Liver (tissue), 9 donors: Measurements from ENCODE around the gene PHIP. TPM values are rescaled to one million over a fixed set of nuclear protein-coding genes. Genes with fewer than 3 reads are reported as not detected.
"Not testable (repeated sequence)": the region's sequence is repeated elsewhere in the genome, so short reads cannot be mapped to it uniquely, and the experiment has no call there.

Source experiments
- DNase-seq: peaks from one replicate; pipeline ENCODE4 v3.0.0-alpha.2; 2017; ENCODE audit warnings: low spot score
- H3K27ac ChIP-seq, 2 donors: one replicate each; pipeline ENCODE4 v1.7.0; 2013; ENCODE audit warnings: inconsistent platforms in 2 of 2, low read length in 2 of 2, control low read depth in 1 of 2, low read depth in 1 of 2, mild to moderate bottlenecking in 1 of 2
- H3K27me3 ChIP-seq, 4 donors: one replicate each; pipeline versions ENCODE4 v1.6.1 to v1.7.0; 2013; ENCODE audit warnings: low read length in 3 of 4, inconsistent platforms in 1 of 4, mild to moderate bottlenecking in 1 of 4, moderate library complexity in 1 of 4; ENCODE audit not compliant: control insufficient read depth in 4 of 4, insufficient read depth in 4 of 4
- H3K36me3 ChIP-seq, 4 donors: one replicate each; pipeline versions ENCODE4 v1.6.1 to v1.7.0; 2013; ENCODE audit warnings: low read length in 3 of 4, mild to moderate bottlenecking in 3 of 4, low read depth in 1 of 4, moderate library complexity in 1 of 4; ENCODE audit not compliant: control insufficient read depth in 4 of 4, insufficient read depth in 3 of 4
- H3K4me1 ChIP-seq, 4 donors: one replicate each; pipeline versions ENCODE4 v1.6.1 to v1.7.0; 2013; ENCODE audit warnings: low read length in 3 of 4, mild to moderate bottlenecking in 3 of 4, moderate library complexity in 1 of 4; ENCODE audit not compliant: control insufficient read depth in 4 of 4, insufficient read depth in 4 of 4
- H3K4me3 ChIP-seq, 3 donors: one replicate each; pipeline versions ENCODE4 v1.6.1 to v1.7.0; 2013; ENCODE audit warnings: low read length in 3 of 3, control low read depth in 1 of 3, low read depth in 1 of 3, mild to moderate bottlenecking in 1 of 3
- H3K9ac ChIP-seq, 2 donors: one replicate each; pipeline ENCODE4 v1.7.0; 2013; ENCODE audit warnings: low read length in 2 of 2, mild to moderate bottlenecking in 2 of 2, moderate library complexity in 2 of 2, control low read depth in 1 of 2, low read depth in 1 of 2
- H3K9me3 ChIP-seq, 4 donors: one replicate each; pipeline versions ENCODE4 v1.6.1 to v1.7.0; 2013; ENCODE audit warnings: low read length in 3 of 4; ENCODE audit not compliant: control insufficient read depth in 4 of 4
- CTCF ChIP-seq: fragments of 150-350 bp; IDR thresholded peaks from 2 replicates; pipeline ENCODE4 v1.5.1; 2017; ENCODE audit warnings: improper control_type of control experiment, low read depth, low read length; ENCODE audit not compliant: missing input control
- FOXA1 ChIP-seq: IDR thresholded peaks from 2 replicates; pipeline ENCODE4 v1.6.1; 2016; ENCODE audit warnings: antibody characterized with exemption
- GABPA ChIP-seq, 2 donors: IDR thresholded peaks in 1 of 2; conservative IDR thresholded peaks in 1 of 2; 2 replicates each; pipeline ENCODE4 v1.6.1; 2016; ENCODE audit warnings: antibody characterized with exemption in 2 of 2, mild to moderate bottlenecking in 1 of 2, moderate library complexity in 1 of 2
- HNF4A ChIP-seq, 2 donors: conservative IDR thresholded peaks; 2 replicates each; pipeline ENCODE4 v1.6.1; 2016; ENCODE audit warnings: antibody characterized with exemption in 2 of 2, mild to moderate bottlenecking in 2 of 2
- HNF4G ChIP-seq: IDR thresholded peaks from 2 replicates; pipeline ENCODE4 v1.6.1; 2016; ENCODE audit warnings: antibody characterized with exemption
- JUND ChIP-seq, 2 donors: IDR thresholded peaks; 2 replicates each; pipeline ENCODE4 v1.6.1; 2016; ENCODE audit warnings: antibody characterized with exemption in 2 of 2
- NR2F2 ChIP-seq: IDR thresholded peaks from 2 replicates; pipeline ENCODE4 v1.6.1; 2016; ENCODE audit warnings: antibody characterized with exemption
- REST ChIP-seq: IDR thresholded peaks from 2 replicates; pipeline ENCODE4 v1.6.1; 2016; ENCODE audit warnings: antibody characterized with exemption, mild to moderate bottlenecking
- RXRA ChIP-seq, 2 donors: IDR thresholded peaks; 2 replicates each; pipeline ENCODE4 v1.6.1; 2017 to 2018; ENCODE audit warnings: antibody characterized with exemption in 2 of 2, mild to moderate bottlenecking in 1 of 2
- YY1 ChIP-seq: IDR thresholded peaks from 2 replicates; pipeline ENCODE4 v1.6.1; 2016; ENCODE audit warnings: antibody characterized with exemption, mild to moderate bottlenecking
- WGBS: extraction: QIAGEN DNeasy Blood & Tissue Kit; methylation state at CpG from one replicate; pipeline ENCODE4 v1.1.7; 2013; 5-methylcytosine and 5-hydroxymethylcytosine counted together
- polyA plus RNA-seq, 2 donors: library from polyadenylated mRNA; stranded (reverse) in 1 of 2; unstranded in 1 of 2; fragments of 200-250 nt in 1 of 2; fragments of >200 nt in 1 of 2; fragmentation: Nextera tagmentation in 1 of 2; extraction: Ambion mirVana in 1 of 2; gene quantifications; one replicate each; pipeline versions ENCODE4 v1.2.1 to v1.2.3, GENCODE V29; 2013 to 2015
- total RNA-seq, 2 donors: library from RNA; depleted of rRNA; stranded (reverse); fragments of >200 nt; gene quantifications; one replicate each; pipeline ENCODE4 v1.2.3, GENCODE V29; 2014
- TF ChIP-seq, protein P1 (sequence below): IDR thresholded peaks from 2 replicates; pipeline ENCODE4 v1.6.1; 2016; ENCODE audit warnings: antibody characterized with exemption
- donor health status: healthy.
- donor health status: healthy.
- donor health status: healthy.
- donor health status: healthy.
- donor health status: healthy.

The PHIP gene
- total and polyA plus RNA-seq, 4 donors, result 1.6 to 22.4 (median 9.4) TPM

DNA sequence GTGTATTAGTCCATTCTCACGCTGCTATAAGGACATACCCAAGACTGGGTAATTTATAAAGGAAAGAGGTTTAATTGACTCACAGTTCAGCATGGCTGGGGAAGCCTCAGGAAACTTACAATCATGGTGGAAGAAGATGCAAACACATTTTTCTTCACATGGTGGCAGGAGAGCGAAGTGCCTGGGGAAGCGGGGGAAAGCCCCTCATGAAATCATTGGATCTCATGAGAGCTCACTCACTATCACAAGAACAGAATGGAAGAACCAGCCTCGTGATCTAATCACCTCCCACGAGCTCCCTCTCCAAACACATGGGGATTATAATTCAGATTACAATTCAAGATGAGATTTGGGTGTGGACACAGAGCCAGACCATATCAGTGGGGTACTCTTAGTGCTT, 13.7 kb upstream of the PHIP start:
- H3K4me1 ChIP-seq, H3K27ac ChIP-seq, H3K9me3 ChIP-seq, DNase-seq, H3K36me3 ChIP-seq, H3K9ac ChIP-seq, H3K27me3 ChIP-seq, H3K4me3 ChIP-seq: not testable (repeated sequence)
- WGBS, result 76% methylated on average over 5 of the region's 5 CpGs

GRCh38 chr6:79089552-79090404, 11.7 kb upstream of the PHIP start:
- no peaks in the 10 kb centered on the region for H3K36me3 ChIP-seq
- H3K9me3 ChIP-seq, result no peaks in the 10 kb centered on the region
- WGBS, result 89% methylated on average over 2 of the region's 2 CpGs
- no peak overlapping the region for H3K9ac ChIP-seq
- TF ChIP-seq GABPA (IDR thresholded peaks at IDR 0.05 in 1 of 2, conservative IDR thresholded peaks at IDR 0.05 in 1 of 2) (no peak), RXRA (IDR thresholded peaks at IDR 0.05) (no peak), JUND (IDR thresholded peaks at IDR 0.05) (no peak), HNF4A (conservative IDR thresholded peaks at IDR 0.05) (no peak), REST (no peak)
- H3K27ac ChIP-seq, result no peak overlapping the region
- H3K27me3 ChIP-seq, result no peaks in the 10 kb centered on the region
- no peaks in the 10 kb centered on the region for H3K4me1 ChIP-seq
- no peak for DNase-seq
- no peak overlapping the region for H3K4me3 ChIP-seq

DNA sequence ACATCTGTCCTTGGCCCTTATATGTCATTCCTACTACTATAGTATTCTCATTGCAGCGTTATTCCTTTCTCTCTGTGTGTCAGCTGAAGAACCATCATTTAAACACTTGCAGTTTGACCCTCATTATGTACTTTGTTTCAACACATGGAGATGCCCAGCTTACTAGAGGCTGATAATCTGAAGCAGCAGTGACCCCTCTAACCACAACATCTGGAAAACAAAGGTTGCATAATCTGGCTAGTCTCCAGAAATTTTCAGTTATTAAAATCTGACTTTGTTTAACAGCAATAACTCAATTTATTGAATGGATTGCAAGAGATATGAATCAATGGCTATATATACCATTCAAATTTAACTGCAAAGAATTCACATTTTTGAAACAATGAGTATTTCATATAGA, 6.6 kb upstream of the PHIP start:
- Histone ChIP-seq H3K27ac (no peak overlapping the region), H3K27me3 (no peaks in the 10 kb centered on the region), H3K4me3 (no peak overlapping the region), H3K9me3 (no peaks in the 10 kb centered on the region), H3K36me3 (no peaks in the 10 kb centered on the region), H3K9ac (no peak overlapping the region), H3K4me1 (peaks cover 0 to 4% (median under 1%) of the 10 kb centered on the region in 4 donors)
- DNase-seq, result no peak
- WGBS, result 43% methylated on average over 1 of the region's 1 CpG
- TF ChIP-seq, protein P1, sequence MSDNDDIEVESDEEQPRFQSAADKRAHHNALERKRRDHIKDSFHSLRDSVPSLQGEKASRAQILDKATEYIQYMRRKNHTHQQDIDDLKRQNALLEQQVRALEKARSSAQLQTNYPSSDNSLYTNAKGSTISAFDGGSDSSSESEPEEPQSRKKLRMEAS, result no peak
- TF ChIP-seq CTCF (no peak), JUND (IDR thresholded peaks at IDR 0.05) (no peak), HNF4G (no peak), NR2F2 (no peak), YY1 (no peak), FOXA1 (no peak), HNF4A (conservative IDR thresholded peaks at IDR 0.05) (no peak), RXRA (IDR thresholded peaks at IDR 0.05) (no peak)
